NCI-H510A (cell line): ENCODE results near the gene SLC2A8.
A peak's percentile ranks its signal among the peaks of the same experiment; 100 is the strongest.

ENCODE experiments used
- DNase-seq: peaks from one replicate; lab custom pipeline; 2025; lab: John Stamatoyannopoulos, UW

The SLC2A8 gene

GRCh38 chr9:127396808-127397645 is at the start of gene SLC2A8:
SLC2A8 (plus strand) TSS chr9:127397169; CDS start chr9:127397231, 62 bp downstream.
- DNase-seq: peak; percentile 98

- DNase-seq: no peak
These were observed 48.9 kb upstream of the SLC2A8 start for GRCh38 chr9:127347831-127348776.

GRCh38 chr9:127349483-127350113 is 47.4 kb upstream of the SLC2A8 start:
- DNase-seq: peak; percentile 46

- peak; percentile 59 for DNase-seq
These were observed 45.5 kb upstream of the SLC2A8 start for GRCh38 chr9:127351182-127352166.

- DNase-seq: no peak
These were observed 43.1 kb upstream of the SLC2A8 start for GRCh38 chr9:127353882-127354281.

GRCh38 chr9:127356906-127357305 is 40.1 kb upstream of the SLC2A8 start:
- DNase-seq: no peak

GRCh38 chr9:127358023-127358535 is 38.9 kb upstream of the SLC2A8 start:
- no peak for DNase-seq

GRCh38 chr9:127358770-127359169 is 38.2 kb upstream of the SLC2A8 start:
- no peak for DNase-seq

GRCh38 chr9:127360250-127360649 is 36.7 kb upstream of the SLC2A8 start:
- DNase-seq: no peak

- DNase-seq: no peak
These were observed 36.1 kb upstream of the SLC2A8 start for GRCh38 chr9:127360829-127361228.

GRCh38 chr9:127361561-127361960 is 35.4 kb upstream of the SLC2A8 start:
- DNase-seq: no peak

- no peak for DNase-seq
These were observed 34.1 kb upstream of the SLC2A8 start for GRCh38 chr9:127362829-127363228.

GRCh38 chr9:127365461-127365860 is 31.5 kb upstream of the SLC2A8 start:
- no peak for DNase-seq

- DNase-seq: no peak
These were observed 30.4 kb upstream of the SLC2A8 start for GRCh38 chr9:127366594-127366993.

- DNase-seq: no peak
These were observed 28.0 kb upstream of the SLC2A8 start for GRCh38 chr9:127368852-127369402.

- DNase-seq: no peak
These were observed 27.5 kb upstream of the SLC2A8 start for GRCh38 chr9:127369428-127369827.

- no peak for DNase-seq
These were observed 26.8 kb upstream of the SLC2A8 start for GRCh38 chr9:127370147-127370579.

GRCh38 chr9:127370672-127371648 is 26.0 kb upstream of the SLC2A8 start:
- no peak for DNase-seq

GRCh38 chr9:127380479-127380878 is 16.5 kb upstream of the SLC2A8 start:
- DNase-seq: no peak
